Measurements from ENCODE around the gene GLP1R.

Gene GLP1R

DNA sequence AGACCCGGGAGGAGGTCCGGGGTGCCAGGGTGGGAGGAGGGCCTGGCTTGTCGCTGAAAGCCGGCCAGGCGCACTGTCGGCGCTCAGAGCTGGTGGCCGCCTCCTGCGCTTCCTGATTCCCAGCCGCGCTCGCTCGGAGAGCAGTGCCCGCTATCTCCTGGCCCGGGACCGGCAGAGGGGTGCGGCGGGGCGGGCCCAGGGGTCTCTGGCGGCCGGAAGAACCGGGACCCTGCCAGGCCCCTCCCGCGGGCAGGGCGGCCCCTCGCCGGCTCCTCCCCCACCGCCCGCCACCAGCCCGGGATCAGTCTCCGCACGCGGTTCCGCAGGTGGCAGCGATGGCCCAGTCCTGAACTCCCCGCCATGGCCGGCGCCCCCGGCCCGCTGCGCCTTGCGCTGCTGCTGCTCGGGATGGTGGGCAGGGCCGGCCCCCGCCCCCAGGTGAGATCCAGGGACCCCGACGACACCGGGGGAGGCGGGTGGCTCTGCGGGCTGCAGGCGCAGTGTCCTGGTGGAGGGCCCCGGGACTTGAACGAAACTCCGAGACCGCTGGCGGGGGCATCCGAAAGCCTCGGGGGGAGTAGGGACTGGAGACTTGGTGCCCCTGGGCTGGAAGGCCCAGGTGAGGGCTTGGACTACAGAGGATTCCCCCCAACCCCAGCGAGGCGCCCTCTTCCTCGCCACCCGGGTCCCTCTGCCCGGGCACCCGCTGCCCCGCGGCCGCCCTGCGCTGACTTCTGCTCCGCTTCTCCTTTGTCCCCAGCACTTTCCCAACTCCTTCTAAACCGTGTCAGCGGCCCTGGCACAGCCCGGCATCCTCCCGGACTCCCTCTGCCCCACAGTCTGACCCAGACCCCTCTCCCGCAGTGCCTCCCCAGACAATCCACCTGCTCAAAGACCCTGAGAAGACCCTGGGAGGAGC, at the start of gene GLP1R:
TSS of gene GLP1R (plus strand) at position 301 of the 919 bp plus-strand sequence. CDS start at position 361, 60 bp downstream.
- peak within 1 kb of the TSS; percentile 76 for H3K4me3 Mint-ChIP-seq
- no peaks in the 10 kb centered on the region for H3K36me3 Mint-ChIP-seq
- no peak within 1 kb of the TSS for H3K27ac Mint-ChIP-seq
- H3K4me1 Mint-ChIP-seq (ENCODE audit: low read depth): peaks cover 26% of the 10 kb centered on the region
- H3K27me3 Mint-ChIP-seq: peaks cover 19% of the 10 kb centered on the region
- H3K9me3 Mint-ChIP-seq (ENCODE audit: low read depth): no peaks in the 10 kb centered on the region

DNA sequence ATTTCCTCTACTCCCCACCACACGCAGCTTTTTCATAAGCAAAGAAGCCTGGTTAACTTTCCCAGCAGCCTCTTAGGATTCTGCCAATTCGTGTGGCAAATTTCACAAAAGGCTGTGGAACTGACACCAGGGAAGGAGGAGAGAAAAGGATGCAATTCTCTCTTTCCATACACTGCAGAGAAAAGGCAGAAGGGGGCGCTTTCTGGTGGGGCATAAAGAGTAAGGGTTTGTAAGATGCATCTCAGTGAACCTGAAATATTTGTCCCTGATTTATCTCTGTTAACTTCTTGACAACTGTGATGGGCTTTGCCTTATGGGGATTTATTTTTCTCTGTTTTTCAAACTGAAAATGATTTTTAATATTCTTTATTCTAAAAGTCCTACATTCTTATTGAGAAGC, 45.5 kb upstream of the GLP1R start:
- H3K4me3 Mint-ChIP-seq: no peak overlapping the region
- no peaks in the 10 kb centered on the region for H3K36me3 Mint-ChIP-seq
- H3K9me3 Mint-ChIP-seq (ENCODE audit: low read depth): no peaks in the 10 kb centered on the region
- peaks cover 16% of the 10 kb centered on the region for H3K27me3 Mint-ChIP-seq
- H3K27ac Mint-ChIP-seq: no peak overlapping the region
- H3K4me1 Mint-ChIP-seq (ENCODE audit: low read depth): no peaks in the 10 kb centered on the region

DNA sequence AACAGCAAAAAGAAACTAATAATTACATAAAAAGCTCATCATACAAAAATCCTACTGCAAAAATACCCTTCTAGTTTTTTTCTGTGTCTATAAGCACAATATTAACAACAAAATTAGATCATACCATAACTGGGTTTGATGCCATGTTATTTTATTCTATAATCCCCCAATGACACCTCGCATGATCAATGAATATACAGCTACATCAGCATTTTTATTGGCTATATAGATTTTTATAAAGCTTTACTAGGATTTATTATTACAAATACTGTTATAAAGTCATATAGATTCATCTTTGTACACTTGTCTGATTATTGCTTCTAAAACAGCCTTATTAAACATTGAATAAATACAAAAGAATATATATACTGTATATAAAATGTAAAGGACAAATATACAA, 45.1 kb upstream of the GLP1R start:
- no peak overlapping the region for H3K27ac Mint-ChIP-seq
- no peaks in the 10 kb centered on the region for H3K4me1 Mint-ChIP-seq (ENCODE audit: low read depth)
- peaks cover 20% of the 10 kb centered on the region for H3K27me3 Mint-ChIP-seq
- no peaks in the 10 kb centered on the region for H3K36me3 Mint-ChIP-seq
- H3K9me3 Mint-ChIP-seq (ENCODE audit: low read depth): no peaks in the 10 kb centered on the region
- no peak overlapping the region for H3K4me3 Mint-ChIP-seq

DNA sequence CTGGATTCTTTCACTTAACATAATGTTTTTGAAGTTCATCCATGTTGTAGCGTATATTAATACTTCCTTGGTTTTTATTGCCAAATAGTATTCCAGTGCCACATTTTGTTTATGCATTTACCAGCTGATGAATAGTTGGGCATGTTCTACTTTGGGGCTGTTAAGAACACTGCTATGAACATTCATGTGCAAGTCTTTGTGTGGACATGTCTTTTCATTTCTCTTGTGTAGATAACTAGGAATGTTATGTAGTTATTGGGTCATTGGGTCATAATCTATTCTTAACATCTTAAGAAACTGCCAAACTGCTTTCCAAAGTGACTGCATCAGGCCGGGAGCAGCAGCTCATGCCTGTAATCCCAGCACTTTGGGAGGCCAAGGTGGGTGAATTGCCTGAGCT, 43.8 kb upstream of the GLP1R start:
- no peak overlapping the region for H3K4me3 Mint-ChIP-seq
- H3K27ac Mint-ChIP-seq: no peak overlapping the region
- H3K36me3 Mint-ChIP-seq: no peaks in the 10 kb centered on the region
- H3K4me1 Mint-ChIP-seq (ENCODE audit: low read depth): no peaks in the 10 kb centered on the region
- peaks cover 22% of the 10 kb centered on the region for H3K27me3 Mint-ChIP-seq
- no peaks in the 10 kb centered on the region for H3K9me3 Mint-ChIP-seq (ENCODE audit: low read depth)

DNA sequence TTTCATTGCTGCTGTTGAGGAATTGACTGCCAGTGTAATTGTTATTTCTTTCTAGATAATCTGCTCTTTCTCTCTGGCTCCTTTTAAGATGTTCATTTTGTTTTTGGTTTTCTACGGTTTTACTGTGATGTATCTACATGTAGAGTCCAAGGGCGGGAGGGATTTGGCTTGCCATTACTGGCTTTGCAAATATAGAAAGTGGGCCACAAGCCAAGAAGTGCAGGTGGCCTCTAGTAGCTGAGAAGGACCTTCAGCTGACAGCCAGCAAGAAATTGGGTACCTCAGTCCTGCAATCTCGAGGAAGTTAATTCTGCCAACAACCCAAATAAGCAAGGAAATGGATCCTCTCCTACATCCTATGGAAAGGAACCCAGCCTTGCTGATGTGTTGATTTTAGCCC, 42.8 kb upstream of the GLP1R start:
- H3K4me1 Mint-ChIP-seq (ENCODE audit: low read depth): no peaks in the 10 kb centered on the region
- no peaks in the 10 kb centered on the region for H3K36me3 Mint-ChIP-seq
- no peak overlapping the region for H3K4me3 Mint-ChIP-seq
- no peaks in the 10 kb centered on the region for H3K9me3 Mint-ChIP-seq (ENCODE audit: low read depth)
- peaks cover 18% of the 10 kb centered on the region for H3K27me3 Mint-ChIP-seq
- H3K27ac Mint-ChIP-seq: no peak overlapping the region

GRCh38 chr6:39007575-39007974, 41.0 kb upstream of the GLP1R start:
- Mint-ChIP-seq H3K4me1 (ENCODE audit: low read depth) (no peaks in the 10 kb centered on the region), H3K36me3 (no peaks in the 10 kb centered on the region)

DNA sequence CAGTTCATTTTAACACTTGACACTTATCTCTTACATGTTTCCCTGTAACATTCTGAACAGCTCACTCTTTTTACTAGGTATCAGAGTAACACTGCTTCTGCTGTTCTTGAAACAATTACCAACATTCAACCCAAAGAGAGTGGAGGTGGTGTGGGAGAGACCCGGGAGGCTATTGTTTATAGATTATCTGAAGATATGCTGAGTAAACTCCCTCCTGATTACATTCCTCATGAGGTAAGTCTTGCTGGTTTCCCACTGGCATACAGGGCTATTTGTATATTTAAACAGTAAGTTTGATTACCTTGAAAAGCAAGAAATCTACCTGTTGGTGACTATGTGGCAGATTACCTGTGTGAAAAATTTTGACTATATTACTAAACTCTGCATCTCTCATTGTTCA, 39.8 kb upstream of the GLP1R start:
- no peak overlapping the region for H3K4me3 Mint-ChIP-seq
- no peak overlapping the region for H3K27ac Mint-ChIP-seq
- no peaks in the 10 kb centered on the region for H3K36me3 Mint-ChIP-seq
- peaks cover 16% of the 10 kb centered on the region for H3K27me3 Mint-ChIP-seq
- H3K9me3 Mint-ChIP-seq (ENCODE audit: low read depth): no peaks in the 10 kb centered on the region
- no peaks in the 10 kb centered on the region for H3K4me1 Mint-ChIP-seq (ENCODE audit: low read depth)

More at GRCh38 chr6:39007575-39007974, 41.0 kb upstream of the GLP1R start:
- Mint-ChIP-seq H3K9me3 (ENCODE audit: low read depth) (no peaks in the 10 kb centered on the region), H3K4me3 (no peak overlapping the region), H3K27me3 (peaks cover 15% of the 10 kb centered on the region), H3K27ac (no peak overlapping the region)

GRCh38 chr6:39009476-39009875, 39.1 kb upstream of the GLP1R start:
- Mint-ChIP-seq H3K4me1 (ENCODE audit: low read depth) (no peaks in the 10 kb centered on the region), H3K4me3 (no peak overlapping the region), H3K27me3 (peaks cover 19% of the 10 kb centered on the region), H3K9me3 (ENCODE audit: low read depth) (no peaks in the 10 kb centered on the region), H3K36me3 (no peaks in the 10 kb centered on the region), H3K27ac (no peak overlapping the region)

DNA sequence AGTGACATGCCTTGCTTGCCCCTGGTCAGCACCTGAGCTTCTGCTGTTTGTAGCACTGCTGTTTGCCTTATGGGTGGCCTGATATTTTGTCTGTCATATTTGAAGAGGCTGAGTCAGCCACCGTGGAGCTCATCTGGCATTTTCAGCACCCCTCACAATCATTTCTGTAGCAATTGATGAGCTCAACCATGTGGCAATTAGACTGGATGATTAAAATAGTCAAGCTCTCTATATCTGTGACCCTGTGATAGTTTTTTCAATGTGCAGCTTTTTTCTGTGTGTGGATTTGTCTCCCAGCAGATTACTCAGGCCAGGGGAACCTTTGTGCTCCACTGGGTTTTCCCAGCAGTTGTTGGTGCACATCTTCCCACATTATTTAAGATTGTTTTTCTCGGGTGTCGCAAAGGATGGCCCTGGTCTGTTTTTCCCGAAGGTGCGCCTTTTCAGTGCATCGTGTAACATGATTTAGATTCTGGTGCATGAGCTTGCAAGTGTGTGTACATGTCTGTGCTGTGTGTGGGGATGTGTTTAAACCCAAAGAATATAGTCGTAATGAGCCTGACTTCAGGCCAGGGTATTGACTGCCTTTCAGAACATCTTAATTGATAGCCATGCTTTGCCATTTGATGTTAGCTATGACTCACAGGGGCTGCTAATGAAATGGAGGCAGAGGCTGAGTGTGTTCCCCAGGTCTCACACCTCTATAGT, 31.6 kb upstream of the GLP1R start:
- no peaks in the 10 kb centered on the region for H3K36me3 Mint-ChIP-seq
- H3K27ac Mint-ChIP-seq: no peak overlapping the region
- H3K9me3 Mint-ChIP-seq (ENCODE audit: low read depth): no peaks in the 10 kb centered on the region
- no peaks in the 10 kb centered on the region for H3K4me1 Mint-ChIP-seq (ENCODE audit: low read depth)
- H3K27me3 Mint-ChIP-seq: peaks cover 7% of the 10 kb centered on the region
- no peak overlapping the region for H3K4me3 Mint-ChIP-seq

GRCh38 chr6:39017547-39017880, 31.1 kb upstream of the GLP1R start:
- no peak overlapping the region for H3K27ac Mint-ChIP-seq
- no peak overlapping the region for H3K4me3 Mint-ChIP-seq
- H3K4me1 Mint-ChIP-seq (ENCODE audit: low read depth): no peaks in the 10 kb centered on the region
- H3K9me3 Mint-ChIP-seq (ENCODE audit: low read depth): no peaks in the 10 kb centered on the region
- no peaks in the 10 kb centered on the region for H3K36me3 Mint-ChIP-seq
- H3K27me3 Mint-ChIP-seq: peaks cover 7% of the 10 kb centered on the region

DNA sequence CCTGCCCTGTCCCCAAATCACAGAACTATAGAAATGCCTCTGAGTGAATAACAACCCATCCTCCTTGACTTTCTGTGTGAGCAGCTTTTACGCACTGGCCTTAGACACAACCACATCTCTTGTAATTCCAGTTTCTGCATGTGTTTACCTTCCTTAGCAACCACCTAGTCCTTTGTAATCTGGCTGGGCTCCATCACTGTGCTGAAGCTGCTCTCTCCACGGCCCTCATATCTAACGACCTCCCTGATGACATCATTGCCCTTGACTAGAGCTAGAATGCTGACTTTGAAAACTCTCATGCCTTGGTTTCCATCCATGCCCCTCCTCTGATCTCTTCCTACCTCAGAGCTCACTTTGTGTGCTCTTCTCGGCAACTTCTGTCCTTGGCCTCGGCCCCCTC, 30.5 kb upstream of the GLP1R start:
- no peak overlapping the region for H3K4me3 Mint-ChIP-seq
- H3K9me3 Mint-ChIP-seq (ENCODE audit: low read depth): no peaks in the 10 kb centered on the region
- no peaks in the 10 kb centered on the region for H3K36me3 Mint-ChIP-seq
- peaks cover 7% of the 10 kb centered on the region for H3K27me3 Mint-ChIP-seq
- H3K27ac Mint-ChIP-seq: no peak overlapping the region
- no peaks in the 10 kb centered on the region for H3K4me1 Mint-ChIP-seq (ENCODE audit: low read depth)

DNA sequence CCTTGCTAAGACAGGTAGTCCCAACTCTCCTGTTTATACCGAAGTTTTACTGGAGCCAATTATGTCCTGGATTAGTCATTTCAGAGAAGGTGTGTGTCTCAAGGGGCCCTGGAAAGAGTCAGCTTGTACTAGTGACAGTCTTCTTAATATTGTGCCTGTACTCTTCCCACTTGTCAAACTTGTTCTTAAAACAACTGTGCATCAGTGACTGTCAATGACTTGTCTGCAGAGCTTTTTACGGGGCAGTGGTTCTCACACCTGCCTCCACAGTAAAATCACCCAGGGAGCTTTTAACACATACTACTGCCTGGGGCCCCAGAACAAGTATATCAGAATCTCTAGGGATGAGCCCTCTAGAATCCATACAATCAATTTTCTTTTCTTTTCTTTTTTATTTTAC, 28.4 kb upstream of the GLP1R start:
- Mint-ChIP-seq H3K27ac (no peak overlapping the region), H3K9me3 (ENCODE audit: low read depth) (no peaks in the 10 kb centered on the region), H3K36me3 (no peaks in the 10 kb centered on the region), H3K4me1 (ENCODE audit: low read depth) (no peaks in the 10 kb centered on the region), H3K4me3 (no peak overlapping the region), H3K27me3 (no peaks in the 10 kb centered on the region)

DNA sequence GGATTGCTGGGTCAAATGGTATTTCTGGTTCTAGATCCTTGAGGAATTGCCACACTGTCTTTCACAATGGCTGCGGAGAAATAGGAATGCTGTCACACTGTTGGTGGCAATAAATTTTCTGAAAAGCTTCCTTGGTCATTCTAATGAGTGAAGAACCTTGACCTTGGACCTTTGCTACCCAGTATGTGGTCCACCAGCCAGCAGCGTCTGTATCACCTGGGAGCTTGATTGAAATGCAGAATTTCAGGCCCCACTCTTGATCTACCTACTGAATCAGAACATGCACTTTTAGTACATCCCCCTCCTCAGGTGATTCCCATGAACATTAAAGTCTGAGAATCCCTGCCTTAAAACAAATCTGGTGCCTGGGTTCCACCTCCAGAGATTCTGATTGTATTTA, 27.5 kb upstream of the GLP1R start:
- H3K36me3 Mint-ChIP-seq: no peaks in the 10 kb centered on the region
- H3K9me3 Mint-ChIP-seq (ENCODE audit: low read depth): no peaks in the 10 kb centered on the region
- H3K27ac Mint-ChIP-seq: no peak overlapping the region
- H3K4me1 Mint-ChIP-seq (ENCODE audit: low read depth): no peaks in the 10 kb centered on the region
- peaks cover 2% of the 10 kb centered on the region for H3K27me3 Mint-ChIP-seq
- no peak overlapping the region for H3K4me3 Mint-ChIP-seq

DNA sequence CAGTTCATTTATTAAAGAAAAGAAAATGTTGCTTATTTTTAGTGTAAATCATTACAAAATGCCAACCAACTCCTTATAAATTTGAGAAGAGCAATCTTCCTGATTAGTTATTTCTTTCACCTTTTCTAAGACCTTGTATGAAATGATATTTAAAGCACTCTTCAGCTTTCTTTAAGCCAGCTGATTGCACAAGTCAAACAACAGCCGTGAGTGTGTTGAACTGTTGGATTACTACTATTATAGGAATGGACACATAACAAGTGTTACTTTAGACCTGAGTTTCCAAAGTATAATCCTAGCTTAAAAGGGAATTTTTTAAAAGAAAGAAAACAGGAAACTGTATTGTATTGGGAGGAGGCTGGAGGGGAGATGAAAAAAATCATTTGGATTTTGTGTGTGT, 26.8 kb upstream of the GLP1R start:
- no peak overlapping the region for H3K4me3 Mint-ChIP-seq
- H3K27ac Mint-ChIP-seq: no peak overlapping the region
- no peaks in the 10 kb centered on the region for H3K9me3 Mint-ChIP-seq (ENCODE audit: low read depth)
- no peaks in the 10 kb centered on the region for H3K4me1 Mint-ChIP-seq (ENCODE audit: low read depth)
- H3K27me3 Mint-ChIP-seq: peaks cover 2% of the 10 kb centered on the region
- no peaks in the 10 kb centered on the region for H3K36me3 Mint-ChIP-seq

GRCh38 chr6:39026175-39026574, 22.4 kb upstream of the GLP1R start:
- Mint-ChIP-seq H3K36me3 (no peaks in the 10 kb centered on the region), H3K4me1 (ENCODE audit: low read depth) (no peaks in the 10 kb centered on the region), H3K9me3 (ENCODE audit: low read depth) (no peaks in the 10 kb centered on the region), H3K4me3 (no peak overlapping the region), H3K27me3 (peaks cover 7% of the 10 kb centered on the region), H3K27ac (no peak overlapping the region)

All from activated naive CD8-positive, alpha-beta T cell (primary cell).